Activated naive CD4-positive, alpha-beta T cell treated with anti-CD3 and anti-CD28 coated beads, Interleukin-2, amount 50 U/mL, for 16 hours (primary cell): ENCODE results near the gene HOXD9.

Experiments used
- DNase-seq: peaks from one replicate; pipeline ENCODE4 v3.0.0-alpha.2; 2020

HOXD9 gene

GRCh38 chr2:176157499-176158185 lies 35.1 kb downstream of the HOXD9 start:
- DNase-seq: no peak

DNA sequence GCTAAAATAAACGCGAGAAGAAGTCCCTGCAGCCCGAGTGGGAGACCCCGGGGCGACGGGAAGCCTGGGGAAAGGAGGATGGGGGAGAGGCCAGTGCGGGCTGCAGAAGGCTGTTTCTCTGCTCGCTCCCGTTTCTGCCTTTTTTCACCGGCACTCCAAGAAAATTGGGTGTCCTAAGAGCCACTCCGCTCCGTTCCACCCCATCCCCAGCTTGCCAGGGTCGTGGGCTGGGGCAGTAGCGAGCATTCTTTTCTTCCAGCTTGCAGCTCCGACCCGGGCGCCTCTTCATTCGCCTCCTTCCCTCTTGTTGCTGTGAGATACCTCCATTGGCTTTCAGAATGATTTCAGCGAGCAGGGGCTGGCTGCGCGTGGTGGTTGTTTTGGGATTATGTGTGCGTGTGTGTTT lies 35.7 kb downstream of the HOXD9 start:
- DNase-seq: no peak

DNA sequence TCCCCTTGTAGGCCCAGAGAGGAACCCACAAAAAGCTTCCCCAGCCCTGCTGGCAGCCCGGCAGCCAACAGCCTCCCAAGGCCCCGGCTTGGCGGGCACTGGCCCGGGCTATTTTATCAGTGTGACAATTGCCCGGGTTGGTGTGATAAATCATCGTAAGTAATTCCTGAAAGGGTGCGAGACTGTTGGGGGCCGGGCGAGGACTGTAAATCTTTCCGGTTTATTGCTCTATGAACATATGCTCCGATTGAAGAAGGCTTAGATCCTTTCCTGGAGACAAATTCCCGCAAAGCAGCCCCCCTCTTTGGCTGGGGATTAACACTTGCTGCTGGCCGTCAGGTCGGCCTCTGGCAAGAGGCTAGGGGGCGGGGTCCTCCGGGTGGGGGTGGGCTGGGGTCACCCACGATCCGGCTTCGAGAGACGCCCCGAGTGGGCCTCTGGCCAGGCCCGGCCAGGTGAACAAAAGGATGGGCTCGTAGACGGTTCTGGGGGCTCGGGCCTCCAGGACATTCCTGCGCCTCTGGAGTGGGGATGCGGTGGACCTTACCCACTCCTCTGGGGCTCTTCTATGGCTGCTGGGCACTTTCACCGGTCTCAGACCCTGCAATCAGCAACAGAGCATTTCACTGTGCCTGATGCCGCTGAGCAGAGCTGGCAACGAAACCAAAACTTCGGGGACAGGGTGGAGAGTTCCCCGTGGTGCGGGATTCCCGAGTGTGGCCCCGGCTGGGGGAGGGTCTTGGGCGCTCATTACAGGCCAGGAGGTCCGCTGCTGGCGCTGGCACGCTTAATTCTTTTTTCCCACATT lies 36.5 kb downstream of the HOXD9 start:
- DNase-seq: no peak

GRCh38 chr2:176159663-176160250 lies 37.2 kb downstream of the HOXD9 start:
- DNase-seq: no peak

DNA sequence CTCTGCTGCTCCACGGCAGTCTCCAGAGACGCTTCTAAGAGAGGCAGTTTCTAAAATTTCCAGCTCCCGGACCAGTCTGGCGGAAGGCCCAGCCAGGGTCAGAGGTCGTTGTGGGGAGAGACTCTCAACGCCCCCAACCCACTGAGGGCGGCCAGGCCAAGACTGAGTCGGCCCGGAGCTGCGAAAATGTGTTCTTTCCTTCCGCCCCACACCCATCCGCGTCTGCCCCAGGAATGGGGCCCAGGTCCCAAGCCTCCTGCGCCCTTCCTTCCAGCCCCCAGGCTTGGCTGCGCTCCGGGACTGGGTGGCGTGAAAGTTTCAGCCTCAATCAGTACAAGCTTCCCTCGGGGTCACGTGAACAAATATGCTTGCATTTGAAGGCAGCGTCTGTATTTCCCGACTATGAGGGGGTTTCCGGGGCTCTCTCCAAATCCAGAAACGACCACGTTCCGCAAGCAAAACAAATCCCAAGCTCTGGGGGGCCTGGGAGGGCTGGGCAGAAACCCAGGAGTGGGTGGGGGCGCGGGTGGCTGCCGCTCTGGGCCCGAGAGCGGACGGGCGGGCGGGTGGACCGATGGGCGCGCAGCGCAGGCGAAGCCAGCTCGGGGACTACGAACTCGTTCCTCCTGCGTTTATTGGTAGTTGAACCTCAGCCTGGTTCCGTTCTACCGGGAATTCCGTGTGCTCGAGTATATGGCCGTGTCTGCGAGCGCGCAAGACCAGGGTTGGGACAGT lies 37.9 kb downstream of the HOXD9 start:
- no peak for DNase-seq

GRCh38 chr2:176160986-176161824 lies 38.7 kb downstream of the HOXD9 start:
- no peak for DNase-seq

DNA sequence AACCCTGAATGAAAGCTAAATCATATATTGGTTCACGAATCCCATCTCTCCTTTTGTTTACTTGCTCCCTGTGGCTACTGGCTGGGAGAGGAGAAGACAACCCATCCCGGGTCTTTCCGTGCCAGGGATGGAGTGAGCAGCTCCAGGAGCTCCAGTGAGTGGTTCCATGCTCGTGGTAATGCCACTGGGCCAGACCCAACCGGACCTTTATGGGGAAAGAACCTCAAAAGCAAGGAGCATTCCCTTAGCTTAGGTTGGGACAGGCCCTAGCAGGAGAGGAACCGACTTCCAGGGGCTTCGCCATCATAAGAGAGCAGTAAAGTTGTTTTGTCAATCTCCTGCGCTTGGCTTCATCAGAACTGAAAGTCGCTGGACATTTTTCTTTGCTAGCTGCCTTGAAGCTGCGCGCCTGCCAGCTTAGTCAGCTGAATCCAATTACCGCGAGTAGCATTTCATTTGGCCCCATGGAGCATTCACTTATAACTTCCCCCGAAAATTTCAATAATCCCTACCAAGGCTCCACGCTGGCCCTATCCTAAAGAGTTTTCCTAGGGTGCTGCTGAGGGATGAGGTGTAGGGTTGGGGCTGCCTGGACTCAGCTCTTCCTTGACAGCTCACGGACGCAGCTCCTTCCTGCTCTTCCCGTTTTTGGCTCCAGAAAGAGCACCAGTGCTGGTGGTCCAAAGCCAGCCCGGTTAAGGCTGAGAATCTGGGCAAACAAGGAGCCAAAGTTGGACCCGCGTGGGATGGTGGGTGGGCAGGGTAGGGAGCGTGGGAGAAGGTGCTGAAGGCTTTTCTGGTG lies 39.5 kb downstream of the HOXD9 start:
- DNase-seq: no peak

- no peak for DNase-seq
Measured at GRCh38 chr2:176162911-176163671, 40.6 kb downstream of the HOXD9 start.

DNA sequence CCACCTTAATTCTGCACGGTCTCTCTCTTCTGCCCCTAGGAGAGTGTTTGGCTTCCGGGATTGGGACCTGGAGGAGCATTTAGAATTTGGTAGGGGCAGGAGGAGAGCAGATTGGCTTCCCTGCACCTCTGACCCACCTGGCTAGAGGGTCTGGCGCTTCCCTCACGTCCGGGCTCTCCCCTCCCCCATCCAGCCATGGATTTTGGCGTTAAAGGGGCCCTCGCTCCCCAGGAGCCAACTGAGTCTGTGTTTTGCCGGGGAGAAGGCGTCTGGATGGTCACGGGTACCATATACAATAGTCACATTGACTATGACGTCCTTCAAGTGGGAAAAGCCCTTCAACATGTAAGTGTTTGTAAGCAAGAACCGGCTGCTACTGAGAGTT lies 41.1 kb downstream of the HOXD9 start:
- no peak for DNase-seq

DNA sequence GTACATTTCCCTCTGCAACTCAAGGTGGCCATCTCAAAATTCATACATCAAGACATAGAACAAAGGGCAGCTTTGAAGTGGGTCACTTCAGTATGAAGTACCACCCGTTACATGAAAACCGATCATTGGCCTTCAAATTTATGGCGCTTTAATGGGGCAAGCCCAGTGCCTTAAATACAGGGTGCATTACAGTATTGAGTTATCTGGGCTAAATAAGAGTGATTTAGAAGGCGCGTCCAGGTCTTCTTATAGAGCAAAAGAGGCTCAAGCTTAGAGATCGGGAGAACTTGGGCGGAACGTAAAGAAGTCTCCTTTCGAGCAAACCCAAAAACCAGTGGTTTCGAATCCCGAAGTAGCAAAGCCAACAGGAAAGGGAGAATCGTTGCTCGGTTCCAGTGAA lies 41.7 kb downstream of the HOXD9 start:
- DNase-seq: no peak

GRCh38 chr2:176164611-176165369 lies 42.3 kb downstream of the HOXD9 start:
- DNase-seq: no peak

- DNase-seq: no peak
Measured at GRCh38 chr2:176165370-176166050, 43.0 kb downstream of the HOXD9 start.

- no peak for DNase-seq
Measured at GRCh38 chr2:176166272-176166671, 43.8 kb downstream of the HOXD9 start.

DNA sequence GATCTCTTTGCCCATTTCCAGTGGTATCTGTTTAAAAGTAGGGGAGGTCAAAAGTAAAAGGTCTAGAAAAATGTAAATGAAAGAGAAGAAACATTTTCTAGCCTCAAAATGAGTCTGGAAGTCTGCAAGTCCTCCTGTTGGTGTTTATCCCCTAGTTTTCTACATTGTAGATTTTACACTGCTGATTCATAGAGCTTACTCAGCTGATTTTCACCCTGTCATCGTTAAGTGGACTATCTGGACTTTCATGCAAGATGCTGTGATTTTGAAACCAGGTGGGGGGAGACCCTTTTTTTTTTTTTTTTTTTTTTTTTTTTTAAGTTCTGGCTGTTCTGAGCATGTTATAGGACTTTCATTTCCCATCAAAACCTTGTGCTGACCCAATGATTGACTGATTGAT lies 44.9 kb downstream of the HOXD9 start:
- DNase-seq: no peak

DNA sequence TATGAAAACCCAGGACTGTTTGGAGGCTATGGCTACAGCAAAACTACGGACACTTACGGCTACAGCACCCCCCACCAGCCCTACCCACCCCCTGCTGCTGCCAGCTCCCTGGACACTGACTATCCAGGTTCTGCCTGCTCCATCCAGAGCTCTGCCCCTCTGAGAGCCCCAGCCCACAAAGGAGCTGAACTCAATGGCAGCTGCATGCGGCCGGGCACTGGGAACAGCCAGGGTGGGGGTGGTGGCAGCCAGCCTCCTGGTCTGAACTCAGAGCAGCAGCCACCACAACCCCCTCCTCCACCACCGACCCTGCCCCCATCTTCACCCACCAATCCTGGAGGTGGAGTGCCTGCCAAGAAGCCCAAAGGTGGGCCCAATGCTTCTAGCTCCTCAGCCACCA lies 46.7 kb downstream of the HOXD9 start:
- no peak for DNase-seq

- DNase-seq: no peak
Measured at GRCh38 chr2:176169711-176170110, 47.2 kb downstream of the HOXD9 start.

GRCh38 chr2:176170602-176171305 lies 48.2 kb downstream of the HOXD9 start:
- no peak for DNase-seq

GRCh38 chr2:176171351-176172006 lies 49.0 kb downstream of the HOXD9 start:
- DNase-seq: no peak
